GM19324 (cell line): ENCODE results near the gene GPSM1.

Source experiments
- ATAC-seq: cut with Tn5 transposase; IDR thresholded peaks from one replicate; pipeline ENCODE4 v1.9.1; 2021; ENCODE audit warnings: mild to moderate bottlenecking, moderate library complexity; ENCODE audit not compliant: unreplicated experiment, low FRiP score

Gene GPSM1

DNA sequence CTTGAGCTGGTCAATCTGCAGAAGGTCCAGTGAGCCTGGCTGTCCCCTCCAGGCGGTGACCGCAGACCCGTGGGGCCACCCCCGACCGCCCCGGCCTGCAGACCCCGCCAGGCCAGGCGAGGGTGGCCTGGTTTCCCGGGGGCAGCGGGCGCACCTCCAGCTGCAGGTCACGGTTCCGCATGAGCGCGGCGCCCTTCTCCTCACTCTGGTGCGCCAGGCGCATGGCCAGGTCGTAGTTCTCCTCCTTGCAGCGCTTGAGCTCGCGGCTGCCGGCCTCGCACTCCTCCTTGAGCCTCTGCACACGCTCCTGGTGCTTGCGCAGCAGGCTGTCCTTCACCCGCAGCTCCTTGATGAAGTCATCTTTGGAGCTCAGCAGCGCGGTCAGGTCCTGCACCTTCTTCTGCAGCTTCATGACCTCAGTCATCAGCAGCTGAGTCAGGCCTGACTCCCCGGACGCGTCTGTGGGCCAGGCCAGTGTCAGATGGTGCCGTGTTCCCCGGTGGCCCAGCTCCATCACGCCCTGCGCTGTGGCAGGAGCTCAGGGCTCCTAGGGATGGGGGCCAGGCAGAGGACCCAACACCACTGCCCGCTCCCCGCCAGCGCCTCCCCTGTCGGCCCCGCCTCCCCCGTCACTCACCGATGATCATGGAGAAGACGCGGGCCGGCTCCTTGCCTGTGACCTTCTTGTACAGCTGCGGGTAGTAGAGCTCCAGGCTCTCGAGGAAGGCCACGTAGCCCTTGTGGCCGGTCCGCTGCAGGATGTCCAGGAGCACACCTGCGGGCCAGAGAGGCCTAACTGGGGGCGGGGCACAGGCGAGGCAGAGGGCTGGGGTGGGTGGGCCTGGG lies 43.6 kb downstream of the GPSM1 start:
- ATAC-seq, result no peak

GRCh38 chr9:136371533-136371880 lies 44.2 kb downstream of the GPSM1 start:
- ATAC-seq, result no peak

- ATAC-seq, result no peak
These were observed 44.7 kb downstream of the GPSM1 start for GRCh38 chr9:136372006-136372405.

- ATAC-seq, result no peak
These were observed 45.4 kb downstream of the GPSM1 start for GRCh38 chr9:136372561-136373299.

DNA sequence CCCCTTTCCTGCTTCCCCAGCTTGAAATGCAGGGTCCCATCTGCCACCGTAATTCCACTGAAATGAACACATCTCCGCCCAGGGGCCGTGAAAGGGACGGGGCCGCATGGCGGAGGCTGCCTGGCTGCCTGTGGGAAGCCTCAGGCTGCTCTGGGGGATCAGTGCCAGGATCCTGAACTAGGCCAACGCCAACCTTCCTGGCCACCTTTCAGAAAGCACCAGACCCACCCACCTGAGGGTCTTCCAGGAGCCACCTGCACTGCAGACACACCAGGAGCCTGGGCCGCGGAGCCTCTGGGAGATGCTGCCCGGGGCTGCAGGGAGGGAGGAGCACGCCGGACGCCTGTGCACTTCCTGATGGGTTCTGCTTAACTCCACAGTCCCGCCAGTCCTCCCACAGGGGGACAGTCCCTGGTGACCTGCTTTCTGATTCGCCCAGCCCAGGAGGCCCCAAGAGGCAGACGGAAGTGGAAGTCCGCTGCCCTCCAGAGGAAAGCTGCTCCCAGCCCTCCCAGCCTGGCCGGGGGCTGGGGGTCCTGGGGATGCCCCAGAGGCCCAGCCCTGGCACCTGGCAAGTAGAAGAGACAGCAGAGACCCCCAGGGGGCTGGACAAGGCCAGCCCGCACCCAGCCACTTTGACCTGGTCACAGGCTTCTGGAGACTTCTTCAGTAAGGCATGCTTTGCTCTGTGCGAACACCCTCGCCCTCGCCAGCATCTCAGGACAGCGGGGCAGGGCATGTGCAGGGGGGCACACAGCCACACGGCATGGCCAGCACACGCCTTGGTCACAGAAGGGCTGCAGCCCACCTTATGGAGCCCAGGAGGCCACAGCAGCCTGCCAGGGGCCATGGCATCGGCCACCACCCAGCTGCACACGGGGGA lies 46.2 kb downstream of the GPSM1 start, which contains the start of gene CARD9:
Gene CARD9 (minus strand): TSS at position 370 of the 883 bp plus-strand sequence. CDS start 1,591 bp downstream, outside the sequence.
- no peak for ATAC-seq

DNA sequence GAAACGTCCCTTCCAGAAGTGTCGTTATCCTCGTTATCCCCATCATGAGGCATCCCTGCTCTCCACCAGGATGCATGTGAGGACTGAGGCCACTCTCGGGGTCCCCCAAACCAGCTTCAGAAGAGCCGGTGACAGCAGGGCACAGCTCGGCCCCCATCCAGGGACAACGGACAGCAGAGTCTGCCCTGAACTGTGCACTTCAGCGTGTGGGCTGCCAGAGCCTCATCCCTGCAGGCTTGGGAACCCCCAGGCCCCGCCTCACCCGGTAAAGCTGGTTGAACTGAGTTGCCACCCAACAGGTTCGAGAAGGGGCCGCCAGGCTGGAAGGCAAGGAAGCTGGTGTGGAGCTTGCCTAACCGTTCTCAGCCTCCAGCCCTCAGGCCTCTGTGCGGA lies 46.8 kb downstream of the GPSM1 start:
- ATAC-seq, result no peak

DNA sequence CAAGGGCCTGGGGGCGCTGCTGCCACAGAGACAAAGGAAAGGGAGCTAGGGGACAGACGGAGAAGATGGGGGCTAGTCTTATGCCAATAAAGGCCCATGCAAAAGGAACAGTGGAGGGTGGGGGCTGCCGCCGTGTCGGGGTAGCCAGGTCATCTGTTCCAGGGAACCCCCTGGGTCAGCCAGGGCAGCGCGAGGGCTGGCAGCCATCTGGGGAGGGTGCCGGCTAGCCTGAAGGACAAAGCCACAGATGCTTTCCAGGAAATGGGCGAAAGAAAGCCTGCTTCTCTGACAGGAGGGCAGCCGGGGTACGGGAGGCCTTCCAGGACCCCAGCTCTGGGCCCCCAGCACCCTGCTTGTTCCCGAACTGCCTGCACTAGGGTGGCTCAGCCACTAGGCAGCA lies 47.8 kb downstream of the GPSM1 start:
- no peak for ATAC-seq

GRCh38 chr9:136376457-136376856 lies 49.1 kb downstream of the GPSM1 start:
- no peak for ATAC-seq

DNA sequence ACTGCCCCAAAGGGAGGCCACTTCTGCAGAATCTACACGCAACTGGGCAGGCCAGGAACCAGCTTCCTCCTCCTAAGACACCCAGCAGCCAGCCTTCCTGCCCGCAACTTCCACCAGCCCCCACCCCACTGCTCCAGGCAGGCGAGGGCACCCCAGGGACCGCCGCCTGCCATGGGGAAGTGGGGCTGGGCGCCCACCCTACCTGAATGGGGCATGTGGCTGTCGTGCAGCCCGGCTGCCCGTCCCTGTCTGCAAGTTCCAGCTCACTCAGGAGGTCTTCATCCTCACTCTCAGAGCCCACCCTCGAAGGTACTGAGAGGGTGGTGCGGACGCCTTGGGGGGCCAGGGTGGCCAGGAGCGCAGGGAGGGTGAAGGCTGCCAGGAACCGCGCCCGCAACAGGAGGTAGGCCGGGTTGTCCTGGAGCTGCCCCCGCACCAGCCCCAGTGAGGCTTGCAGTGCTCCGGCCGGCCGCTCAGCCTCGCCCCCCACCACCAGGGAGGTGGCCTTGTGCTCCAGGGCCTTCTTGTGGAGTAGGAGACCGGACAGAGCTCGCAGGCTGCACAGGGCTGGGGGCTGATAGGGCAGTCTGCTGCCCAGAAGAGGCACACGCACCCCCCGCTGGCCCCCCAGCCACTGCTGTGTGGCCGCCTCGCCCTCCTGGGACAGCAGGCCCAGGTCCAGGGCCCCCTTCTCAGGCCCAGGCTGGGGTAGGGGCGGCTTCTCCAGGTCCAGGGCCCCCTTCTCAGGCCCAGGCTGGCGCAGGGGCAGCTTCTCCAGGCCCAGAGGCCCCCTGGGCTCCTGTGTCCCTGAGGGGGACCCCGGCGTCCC lies 50.2 kb downstream of the GPSM1 start:
- ATAC-seq, result no peak

DNA sequence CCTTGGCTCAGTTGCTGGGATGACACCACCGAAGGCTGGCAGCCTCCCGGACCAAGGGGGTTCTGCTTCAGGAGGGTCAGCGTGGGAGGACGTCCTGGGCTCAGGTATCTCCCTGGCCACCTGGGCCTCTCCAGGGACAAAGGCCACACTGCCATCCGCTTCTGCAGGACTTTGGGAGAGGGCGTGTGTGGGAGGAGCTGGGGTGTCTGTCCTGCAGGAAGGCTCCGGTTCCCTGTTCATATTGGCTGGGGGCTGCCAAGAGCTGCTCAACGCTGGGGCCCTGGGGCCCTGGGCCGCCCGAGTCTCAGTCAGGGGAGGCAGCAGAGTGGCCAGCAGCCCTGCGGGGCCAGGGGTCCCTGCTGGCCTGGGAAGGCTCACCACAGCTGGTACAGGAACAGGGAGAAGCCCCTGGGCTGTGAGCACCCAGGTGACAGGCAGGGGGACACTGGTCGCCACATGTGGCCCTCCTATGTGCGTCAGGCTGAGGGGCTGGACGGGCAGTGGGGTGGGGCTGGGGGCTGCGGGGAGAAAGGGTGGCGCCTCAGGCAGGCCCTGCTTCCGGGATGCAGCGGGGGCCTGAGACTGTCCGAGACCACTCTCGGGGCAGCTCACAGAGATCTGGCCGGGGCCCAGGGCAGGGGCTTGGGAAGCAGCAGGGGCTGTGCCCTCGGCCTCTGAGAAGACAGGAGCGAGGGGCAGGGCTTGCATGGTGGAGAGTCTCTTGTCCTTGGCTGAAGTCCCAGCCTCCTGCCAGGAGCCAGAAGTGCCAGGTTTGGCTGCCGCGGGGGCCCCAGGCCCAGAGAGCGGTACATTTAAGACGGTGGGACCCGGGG lies 51.0 kb downstream of the GPSM1 start:
- ATAC-seq, result no peak

DNA sequence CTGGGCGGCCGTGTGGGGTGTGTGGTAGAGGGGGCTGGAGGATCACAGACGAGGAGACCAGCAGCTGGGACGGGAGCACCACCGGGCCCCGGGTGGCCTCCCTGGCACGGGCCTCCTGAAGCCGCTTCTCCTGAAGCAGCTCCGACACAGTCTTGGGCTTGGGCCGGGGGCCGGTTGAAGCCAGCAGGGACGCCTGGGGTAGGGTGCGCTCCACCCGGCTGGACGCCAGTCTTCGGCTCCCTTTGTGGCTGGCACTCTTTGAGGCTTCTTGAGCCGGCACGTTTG lies 51.6 kb downstream of the GPSM1 start:
- no peak for ATAC-seq

GRCh38 chr9:136379401-136379800 lies 52.1 kb downstream of the GPSM1 start:
- no peak for ATAC-seq

DNA sequence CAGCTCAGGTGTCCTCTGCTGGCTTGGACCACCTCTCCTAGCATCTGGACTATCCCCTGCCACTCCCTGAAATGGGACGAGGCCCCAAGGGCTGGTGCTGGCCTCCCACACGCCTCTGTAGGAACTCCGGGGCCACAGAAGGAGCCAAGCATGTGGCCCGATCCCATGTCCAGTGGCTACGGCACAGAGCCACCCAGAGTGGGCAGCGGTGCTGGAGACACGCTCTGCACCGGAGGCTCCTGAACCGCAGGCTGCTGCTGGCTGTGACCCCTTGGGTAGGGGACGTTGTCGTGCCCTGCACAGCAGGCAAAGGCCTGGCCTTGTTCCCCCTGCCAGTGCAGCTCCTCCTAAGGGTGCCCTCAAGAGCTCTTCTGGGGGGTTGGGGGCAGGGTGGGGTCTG lies 52.6 kb downstream of the GPSM1 start:
- no peak for ATAC-seq

DNA sequence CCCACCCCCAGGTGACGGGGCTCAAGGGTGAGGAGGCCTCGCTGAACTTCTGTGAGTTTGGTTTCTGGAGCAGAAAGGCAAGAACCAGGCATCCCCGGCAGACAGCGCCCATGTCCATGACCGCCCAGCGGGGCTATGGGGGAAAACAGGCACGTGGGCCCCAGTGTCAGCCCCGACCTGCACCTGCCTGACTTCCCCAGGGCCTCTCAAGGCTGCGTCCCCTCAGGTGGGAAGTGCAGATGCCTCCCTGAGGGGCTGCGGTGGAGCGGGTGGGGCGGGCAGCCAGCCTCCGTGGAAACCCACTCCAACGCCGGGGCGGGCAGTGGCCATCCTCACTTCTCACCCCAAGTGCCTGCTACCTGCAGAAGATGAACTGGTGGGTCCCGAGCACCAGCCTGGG lies 53.0 kb downstream of the GPSM1 start:
- no peak for ATAC-seq

GRCh38 chr9:136381311-136381710 lies 54.0 kb downstream of the GPSM1 start:
- ATAC-seq, result no peak

GRCh38 chr9:136381966-136382513 lies 54.7 kb downstream of the GPSM1 start:
- ATAC-seq, result no peak

DNA sequence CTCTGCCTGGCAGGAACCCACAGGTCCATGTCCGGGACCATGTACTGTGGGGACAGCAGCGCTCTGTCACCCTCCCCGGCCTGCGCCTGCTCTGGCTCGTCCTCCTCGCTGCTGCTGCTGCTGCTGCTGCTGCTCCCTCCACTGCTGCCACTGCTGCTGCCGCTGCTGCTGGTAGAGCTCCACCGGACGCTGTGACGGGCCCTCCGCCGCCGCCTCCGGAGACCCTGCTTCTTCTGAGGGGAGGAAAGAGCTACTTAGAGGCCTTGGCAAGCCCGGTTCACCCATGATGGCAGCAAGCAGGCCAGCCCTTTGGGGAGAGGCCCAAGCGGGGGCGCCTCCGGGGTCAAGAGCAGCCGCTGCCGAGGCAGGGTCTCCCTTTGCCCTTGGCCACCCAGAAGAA lies 56.1 kb downstream of the GPSM1 start:
- ATAC-seq, result no peak

GRCh38 chr9:136385015-136385414 lies 57.7 kb downstream of the GPSM1 start:
- no peak for ATAC-seq

- no peak for ATAC-seq
These were observed 58.7 kb downstream of the GPSM1 start for GRCh38 chr9:136386018-136386417.
